ENCODE results near the gene PXN.
A peak's percentile ranks its signal among the peaks of the same experiment; 100 is the strongest.

The PXN gene

GRCh38 chr12:120183211-120183631 is 82.3 kb downstream of the PXN start:
- TF ChIP-seq CTCF (IDR thresholded peaks at IDR 0.05; ENCODE audit: low read depth, low read length): no peak
- DNase-seq (ENCODE audit: extremely low read depth, low read depth): peak; percentile 31

- no peak for DNase-seq (ENCODE audit: extremely low read depth, low read depth)
- TF ChIP-seq CTCF (IDR thresholded peaks at IDR 0.05; ENCODE audit: low read depth, low read length): no peak
Observed at GRCh38 chr12:120181991-120182631, 83.4 kb downstream of the PXN start.

GRCh38 chr12:120180975-120181374 is 84.6 kb downstream of the PXN start:
- TF ChIP-seq CTCF (IDR thresholded peaks at IDR 0.05; ENCODE audit: low read depth, low read length): no peak
- DNase-seq (ENCODE audit: extremely low read depth, low read depth): no peak

GRCh38 chr12:120175537-120175936 is 90.0 kb downstream of the PXN start:
- no peak for TF ChIP-seq CTCF (IDR thresholded peaks at IDR 0.05; ENCODE audit: low read depth, low read length)

GRCh38 chr12:120175062-120175461 is 90.5 kb downstream of the PXN start:
- no peak for DNase-seq (ENCODE audit: extremely low read depth, low read depth)

More at GRCh38 chr12:120175537-120175936, 90.0 kb downstream of the PXN start:
- no peak for DNase-seq (ENCODE audit: extremely low read depth, low read depth)

GRCh38 chr12:120172053-120172452 is 93.5 kb downstream of the PXN start:
- DNase-seq (ENCODE audit: extremely low read depth, low read depth): no peak
- no peak for TF ChIP-seq CTCF (IDR thresholded peaks at IDR 0.05; ENCODE audit: low read depth, low read length)

More at GRCh38 chr12:120175062-120175461, 90.5 kb downstream of the PXN start:
- no peak for TF ChIP-seq CTCF (IDR thresholded peaks at IDR 0.05; ENCODE audit: low read depth, low read length)

- no peak for TF ChIP-seq CTCF (IDR thresholded peaks at IDR 0.05; ENCODE audit: low read depth, low read length)
Observed at GRCh38 chr12:120170631-120171030, 94.9 kb downstream of the PXN start.

More at GRCh38 chr12:120170631-120171030, 94.9 kb downstream of the PXN start:
- no peak for DNase-seq (ENCODE audit: extremely low read depth, low read depth)

Data from AG09319 (cell line).